Measurements from ENCODE around the gene LSM7. TPM values are rescaled to one million over a fixed set of nuclear protein-coding genes. Genes with fewer than 3 reads are reported as not detected.
A peak's percentile ranks its signal among the peaks of the same experiment; 100 is the strongest.

The LSM7 gene
- total and polyA plus RNA-seq, 9 of the 15 experiments (the other 6 are each of a cell fraction or from before 2014, with no cell fraction given): 40.5 to 690 (median 265) TPM

GRCh38 chr19:2362046-2362969 lies 33.9 kb upstream of the LSM7 start (continued):
- peak; percentile 16; the same call in 1 of the 2 replicates for TF ChIP-seq HBP1 (CRISPR knock-in tag; IDR thresholded peaks at IDR 0.05)
- TF ChIP-seq TAF9B (IDR thresholded peaks at IDR 0.05; ENCODE audit: partially characterized antibody): no peak
- no peak for TF ChIP-seq GABPA (tag; conservative IDR thresholded peaks at IDR 0.05; ENCODE audit: low read depth)
- TF ChIP-seq SIX5 (IDR thresholded peaks at IDR 0.05; ENCODE audit: borderline replicate concordance in 1 of 2, insufficient read depth in 1 of 2, low read depth in 1 of 2, low read length in 2 of 2): no peak
- TF ChIP-seq ZNF551 (CRISPR knock-in tag; IDR thresholded peaks at IDR 0.05): no peak
- no peak for TF ChIP-seq ZSCAN32 (CRISPR knock-in tag; IDR thresholded peaks at IDR 0.05)
- TF ChIP-seq BACH1 (tag; IDR thresholded peaks at IDR 0.05): no peak
- no peak for TF ChIP-seq RFX5 (IDR thresholded peaks at IDR 0.05; ENCODE audit: low read depth, low read length)
- TF ChIP-seq HMGXB4 (CRISPR knock-in tag; IDR thresholded peaks at IDR 0.05): no peak
- no peak for TF ChIP-seq ZNF324 (CRISPR knock-in tag; IDR thresholded peaks at IDR 0.05)
- no peak for TF ChIP-seq GTF3C2 (IDR thresholded peaks at IDR 0.05; ENCODE audit: borderline replicate concordance, extremely low read depth, insufficient read length)
- TF ChIP-seq ZZZ3 (IDR thresholded peaks at IDR 0.05): no peak
- TF ChIP-seq HDGF (IDR thresholded peaks at IDR 0.05): 0 out of 2 replicates have a peak, but pooled peaks have one; percentile 23
- TF ChIP-seq PHF21A (IDR thresholded peaks at IDR 0.05; ENCODE audit: borderline replicate concordance, low read depth): no peak; the same call in 1 of the 2 replicates
- peak; percentile 14; the same call in 1 of the 2 replicates for TF ChIP-seq ZSCAN29 (IDR thresholded peaks at IDR 0.05)
- no peak for TF ChIP-seq ZNF644 (tag; IDR thresholded peaks at IDR 0.05; ENCODE audit: low read depth)
- TF ChIP-seq EHMT2 (IDR thresholded peaks at IDR 0.05): peak; percentile 25; the same call in 1 of the 2 replicates

Data from K562 (cell line).